HG02870 (cell line): Measurements from ENCODE around the gene FAM13C.
"Not testable (repeated sequence)": the region's sequence is repeated elsewhere in the genome, so short reads cannot be mapped to it uniquely, and the experiment has no call there.

Source experiments
- ATAC-seq: cut with Tn5 transposase; IDR thresholded peaks from one replicate; pipeline ENCODE4 v1.9.1; 2021; ENCODE audit warnings: mild to moderate bottlenecking, moderate library complexity; ENCODE audit not compliant: unreplicated experiment

FAM13C gene

GRCh38 chr10:59362144-59362958 lies at the start of gene FAM13C:
Gene FAM13C (minus strand): TSS chr10:59362549. CDS start chr10:59362460, 89 bp downstream.
- peak; percentile 61 for ATAC-seq

- ATAC-seq, result no peak
Observed at GRCh38 chr10:59405235-59405634, 42.9 kb upstream of the FAM13C start.

- no peak for ATAC-seq
Observed at GRCh38 chr10:59400214-59400613, 37.9 kb upstream of the FAM13C start.

GRCh38 chr10:59399329-59399728 lies 37.0 kb upstream of the FAM13C start:
- not testable (repeated sequence) for ATAC-seq

GRCh38 chr10:59397961-59398360 lies 35.6 kb upstream of the FAM13C start:
- no peak for ATAC-seq

GRCh38 chr10:59395984-59396383 lies 33.6 kb upstream of the FAM13C start:
- ATAC-seq, result no peak

GRCh38 chr10:59393349-59393748 lies 31.0 kb upstream of the FAM13C start:
- no peak for ATAC-seq

GRCh38 chr10:59391060-59391459 lies 28.7 kb upstream of the FAM13C start:
- no peak for ATAC-seq

GRCh38 chr10:59388671-59388976 lies 26.3 kb upstream of the FAM13C start:
- ATAC-seq, result no peak

- ATAC-seq, result no peak
Observed at GRCh38 chr10:59387951-59388670, 25.8 kb upstream of the FAM13C start.

- ATAC-seq, result no peak
Observed at GRCh38 chr10:59384761-59385160, 22.4 kb upstream of the FAM13C start.

- no peak for ATAC-seq
Observed at GRCh38 chr10:59383908-59384307, 21.6 kb upstream of the FAM13C start.

- ATAC-seq, result no peak
Observed at GRCh38 chr10:59383436-59383835, 21.1 kb upstream of the FAM13C start.

GRCh38 chr10:59382831-59383295 lies 20.5 kb upstream of the FAM13C start:
- ATAC-seq, result no peak

- ATAC-seq, result no peak
Observed at GRCh38 chr10:59381687-59382086, 19.3 kb upstream of the FAM13C start.

- no peak for ATAC-seq
Observed at GRCh38 chr10:59376846-59377245, 14.5 kb upstream of the FAM13C start.

- no peak for ATAC-seq
Observed at GRCh38 chr10:59375990-59376389, 13.6 kb upstream of the FAM13C start.

- ATAC-seq, result no peak
Observed at GRCh38 chr10:59374916-59375315, 12.6 kb upstream of the FAM13C start.

- no peak for ATAC-seq
Observed at GRCh38 chr10:59373071-59373470, 10.7 kb upstream of the FAM13C start.

GRCh38 chr10:59372543-59372942 lies 10.2 kb upstream of the FAM13C start:
- no peak for ATAC-seq

GRCh38 chr10:59366290-59366689 lies 3.9 kb upstream of the FAM13C start:
- ATAC-seq, result no peak

- ATAC-seq, result no peak
Observed at GRCh38 chr10:59363446-59363958, 1.2 kb upstream of the FAM13C start.
